GM21360 (cell line): ENCODE data around the gene GMDS.

Experiments used
- ATAC-seq: cut with Tn5 transposase; IDR thresholded peaks from one replicate; pipeline ENCODE4 v1.9.1; 2021; ENCODE audit warnings: mild to moderate bottlenecking, moderate library complexity; ENCODE audit not compliant: unreplicated experiment

GMDS gene

GRCh38 chr6:1624058-1624850, 621.2 kb downstream of the GMDS start:
- no peak for ATAC-seq

- ATAC-seq, result no peak
Observed at GRCh38 chr6:1623769-1624057, 621.7 kb downstream of the GMDS start.

- ATAC-seq, result no peak
Observed at GRCh38 chr6:1622851-1623768, 622.3 kb downstream of the GMDS start.

GRCh38 chr6:1622220-1622850, 623.1 kb downstream of the GMDS start:
- ATAC-seq, result no peak

GRCh38 chr6:1621070-1621701, 624.2 kb downstream of the GMDS start:
- ATAC-seq, result no peak

GRCh38 chr6:1620504-1621069, 624.8 kb downstream of the GMDS start:
- no peak for ATAC-seq

GRCh38 chr6:1619673-1620503, 625.5 kb downstream of the GMDS start:
- ATAC-seq, result no peak

- no peak for ATAC-seq
Observed at GRCh38 chr6:1619098-1619672, 626.2 kb downstream of the GMDS start.

GRCh38 chr6:1618311-1619097, 626.9 kb downstream of the GMDS start:
- no peak for ATAC-seq

GRCh38 chr6:1617466-1618310, 627.7 kb downstream of the GMDS start:
- no peak for ATAC-seq

GRCh38 chr6:1616701-1617463, 628.5 kb downstream of the GMDS start:
- no peak for ATAC-seq

GRCh38 chr6:1615853-1616420, 629.5 kb downstream of the GMDS start:
- ATAC-seq, result no peak

- no peak for ATAC-seq
Observed at GRCh38 chr6:1615151-1615852, 630.1 kb downstream of the GMDS start.

GRCh38 chr6:1614448-1615150, 630.8 kb downstream of the GMDS start:
- ATAC-seq, result no peak

GRCh38 chr6:1613688-1614447, 631.5 kb downstream of the GMDS start:
- no peak for ATAC-seq
